Activated T-cell treated with anti-CD3 and anti-CD28 coated beads for 1 hour (primary cell): Measurements from ENCODE around the gene RBBP8.

ENCODE experiments used
- DNase-seq: peaks from one replicate; pipeline ENCODE4 v3.0.0-alpha.2; 2020; ENCODE audit warnings: low read depth

RBBP8 gene

GRCh38 chr18:22999212-22999611, 66.1 kb downstream of the RBBP8 start:
- DNase-seq, result no peak

GRCh38 chr18:22999647-23000046, 66.5 kb downstream of the RBBP8 start:
- DNase-seq, result no peak

GRCh38 chr18:23003289-23003688, 70.2 kb downstream of the RBBP8 start:
- DNase-seq, result no peak

- no peak for DNase-seq
These were observed 79.1 kb downstream of the RBBP8 start for GRCh38 chr18:23012249-23012648.

- DNase-seq, result no peak
These were observed 87.6 kb downstream of the RBBP8 start for GRCh38 chr18:23020555-23021294.

- DNase-seq, result no peak
These were observed 88.5 kb downstream of the RBBP8 start for GRCh38 chr18:23021623-23022022.

DNA sequence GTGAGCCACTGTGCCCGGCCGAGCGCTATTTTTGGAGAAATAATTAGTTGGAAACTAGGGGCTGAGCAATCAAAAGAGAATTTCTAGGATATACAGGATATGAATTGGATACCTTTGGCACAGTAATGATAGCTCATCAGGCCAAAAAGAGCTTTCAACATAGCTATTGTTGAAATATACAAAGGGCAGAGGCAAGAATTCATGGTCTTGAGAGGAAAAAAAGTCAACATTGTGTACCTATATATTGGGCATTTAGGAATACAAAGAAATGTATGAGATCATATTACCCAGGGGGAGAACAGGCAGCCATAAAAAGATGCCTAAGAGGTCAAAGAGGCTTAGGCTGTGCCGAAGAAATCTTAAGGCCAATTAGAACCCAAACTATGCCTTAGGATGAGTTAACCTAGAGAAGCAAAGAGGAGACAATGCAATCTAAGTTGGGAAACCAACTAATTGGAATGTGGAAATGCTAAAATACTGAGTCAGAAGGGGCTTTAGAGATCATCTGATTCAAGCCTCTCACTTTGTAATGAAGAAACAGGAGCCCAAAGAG, 99.0 kb downstream of the RBBP8 start:
- DNase-seq, result no peak

- DNase-seq, result no peak
These were observed 99.9 kb downstream of the RBBP8 start for GRCh38 chr18:23033056-23033455.

GRCh38 chr18:23036660-23037201, 103.6 kb downstream of the RBBP8 start:
- DNase-seq, result no peak

DNA sequence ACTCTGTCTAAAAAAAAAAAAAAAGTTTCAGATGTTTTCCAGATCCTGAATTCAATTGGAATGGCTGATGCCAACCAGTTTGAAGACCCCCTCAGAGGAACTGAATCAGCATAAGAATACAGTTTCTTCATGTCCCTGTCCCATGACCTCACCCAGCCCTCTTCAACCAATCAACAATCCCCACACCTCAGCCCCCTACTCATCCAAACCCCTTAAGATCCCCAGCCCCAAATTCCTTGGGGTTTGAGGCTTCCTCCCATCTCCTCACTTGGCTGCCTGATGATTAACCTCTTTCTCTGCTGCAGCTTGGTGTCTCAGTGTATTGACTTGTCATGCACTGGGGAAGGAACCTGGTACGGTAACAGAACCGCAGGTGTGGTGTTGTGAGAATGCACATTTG, 104.5 kb downstream of the RBBP8 start:
- DNase-seq, result no peak

DNA sequence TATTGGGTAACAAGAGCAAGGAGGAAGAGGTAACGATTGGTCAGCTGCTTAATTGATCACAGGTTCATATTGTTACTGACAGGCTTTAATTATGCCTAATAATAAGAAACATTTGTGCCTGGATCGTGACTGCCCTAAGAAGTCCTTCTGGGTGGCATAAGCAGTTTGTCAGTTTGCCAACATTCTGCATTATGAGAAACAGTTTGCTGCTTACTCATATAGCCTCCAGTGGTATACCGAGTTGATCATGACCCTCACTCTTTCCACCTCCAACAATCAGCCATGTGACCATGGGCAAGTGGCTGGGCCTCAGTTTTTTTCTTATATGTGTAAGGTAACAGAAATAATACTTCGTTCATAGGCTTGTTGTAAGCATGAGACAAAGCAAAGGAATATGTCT, 105.6 kb downstream of the RBBP8 start:
- DNase-seq, result no peak

DNA sequence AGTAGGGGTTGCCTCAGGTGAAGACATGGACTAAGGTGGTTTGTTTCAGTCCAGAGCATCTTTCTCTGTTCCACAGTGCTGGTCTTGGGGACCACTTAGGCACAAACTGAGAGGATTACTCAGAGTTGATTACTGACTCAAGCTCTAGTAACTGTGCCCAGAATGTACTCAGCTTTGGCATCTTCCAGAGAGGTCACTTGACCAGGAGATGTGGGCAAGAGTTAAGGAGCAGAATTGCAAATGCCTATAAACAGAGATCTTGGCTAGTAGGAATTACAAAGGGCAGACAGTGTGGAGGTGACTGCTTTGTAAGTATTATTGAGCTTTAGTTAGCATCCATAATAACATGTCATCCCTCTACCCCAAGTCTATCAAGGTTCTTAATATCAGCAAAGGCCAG, 109.0 kb downstream of the RBBP8 start:
- DNase-seq, result no peak

- DNase-seq, result no peak
These were observed 110.8 kb downstream of the RBBP8 start for GRCh38 chr18:23043803-23044376.

DNA sequence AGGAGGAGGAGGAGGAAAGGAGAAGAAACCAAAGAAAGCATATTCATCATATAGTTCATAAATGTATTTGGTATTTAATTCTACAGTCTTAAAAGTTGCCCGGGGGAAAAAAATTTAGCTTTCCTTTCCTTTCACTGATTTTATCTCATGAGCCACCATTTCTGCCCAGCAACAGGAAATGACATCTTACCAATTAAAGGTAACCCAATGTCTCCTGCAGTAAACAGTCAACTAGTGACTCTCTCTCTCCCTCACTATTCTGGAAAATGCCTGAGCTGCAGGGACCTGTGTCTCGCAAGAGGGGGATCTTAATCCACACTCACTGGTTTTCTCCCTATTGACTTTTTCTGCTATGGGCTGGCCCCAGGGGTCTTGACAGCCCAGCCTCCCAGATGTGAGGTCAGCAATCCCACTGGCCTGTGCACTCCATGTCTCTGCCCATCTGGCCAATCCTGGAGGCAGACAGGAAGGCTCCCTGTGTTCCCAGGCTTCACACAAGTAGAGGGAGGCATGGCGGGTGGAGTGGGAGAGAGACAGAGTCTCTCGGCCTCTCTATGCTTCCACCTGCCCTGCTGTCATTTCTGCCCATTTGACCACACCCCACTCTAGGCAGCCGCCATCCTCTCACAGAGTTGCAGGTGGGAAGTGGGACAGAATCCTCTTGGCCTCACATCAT, 116.7 kb downstream of the RBBP8 start:
- no peak for DNase-seq

DNA sequence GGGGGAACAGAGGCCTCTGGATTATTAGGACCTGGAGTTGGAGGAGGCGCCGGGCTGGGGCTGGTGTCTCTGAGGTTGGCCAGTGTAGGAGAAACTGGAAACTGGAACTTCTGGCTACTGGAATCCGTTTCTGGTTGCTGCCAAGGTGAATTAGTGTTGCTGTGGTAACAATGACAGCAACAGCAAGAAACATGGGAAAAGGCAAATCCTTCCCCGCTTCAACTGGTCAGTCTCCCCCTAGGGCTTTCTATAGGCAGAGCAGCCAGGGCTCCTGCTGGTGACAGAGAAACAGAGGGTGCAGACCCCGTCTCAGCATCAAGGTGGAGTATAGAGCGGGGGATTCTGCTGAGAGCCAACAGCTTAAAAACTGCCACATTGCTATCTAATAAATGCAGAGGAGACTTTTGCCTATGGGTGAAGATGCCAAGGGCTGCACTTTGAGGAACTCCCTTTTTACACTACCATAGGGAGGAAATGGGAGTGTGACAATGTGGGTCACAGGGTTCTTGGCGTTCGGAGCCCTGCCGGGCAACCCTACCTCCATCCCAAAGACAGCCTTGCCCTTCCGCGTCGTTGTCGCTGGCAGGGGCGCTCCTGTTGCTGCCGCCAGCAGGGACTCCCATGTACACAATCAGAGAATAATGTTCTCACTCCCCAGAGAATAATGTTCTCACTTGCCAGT, 120.8 kb downstream of the RBBP8 start:
- no peak for DNase-seq

DNA sequence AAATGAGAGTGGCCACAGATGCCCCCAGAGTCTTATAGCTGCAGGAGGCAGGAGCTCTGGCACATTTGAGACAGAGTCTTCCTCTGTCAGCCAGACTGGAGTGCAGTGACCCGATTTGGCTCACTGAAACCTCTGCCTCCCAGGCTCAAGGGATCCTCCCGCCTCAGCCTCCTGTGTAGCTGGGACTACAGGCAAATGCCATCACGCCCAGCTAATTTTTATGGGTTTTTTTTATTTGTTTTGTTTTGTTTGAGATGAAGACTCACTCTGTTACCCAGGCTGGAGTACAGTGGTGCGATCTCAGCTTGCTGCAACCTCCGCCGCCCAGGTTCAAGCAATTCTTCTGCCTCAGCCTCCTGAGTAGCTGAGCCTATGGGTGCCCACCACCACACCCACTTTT, 121.4 kb downstream of the RBBP8 start:
- no peak for DNase-seq

- no peak for DNase-seq
These were observed 123.2 kb downstream of the RBBP8 start for GRCh38 chr18:23056315-23056714.

DNA sequence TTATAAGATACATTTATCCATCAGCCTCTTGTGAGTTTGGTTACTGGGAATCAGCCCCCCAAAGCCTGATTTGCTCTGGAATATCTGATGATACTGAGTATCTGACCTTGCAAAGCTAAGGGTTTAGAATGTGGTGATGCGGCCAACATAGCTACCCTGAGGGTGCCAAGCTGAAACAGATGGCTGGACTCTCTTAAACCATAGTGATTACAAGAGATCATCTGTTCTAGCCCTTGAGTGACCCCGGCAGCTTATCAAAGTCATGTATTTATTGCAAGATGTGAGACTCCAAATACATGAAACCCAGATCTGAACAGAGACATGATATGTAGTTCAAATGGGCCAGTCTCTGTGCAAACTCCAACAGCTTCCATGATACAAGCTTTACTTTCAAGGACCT, 124.0 kb downstream of the RBBP8 start:
- DNase-seq, result no peak

- DNase-seq, result no peak
These were observed 125.8 kb downstream of the RBBP8 start for GRCh38 chr18:23058746-23059415.

GRCh38 chr18:23059541-23060465, 126.7 kb downstream of the RBBP8 start:
- no peak for DNase-seq

GRCh38 chr18:23062011-23062410, 128.9 kb downstream of the RBBP8 start:
- no peak for DNase-seq
